ENCODE results near the gene FRS2. TPM values are rescaled to one million over a fixed set of nuclear protein-coding genes. Genes with fewer than 3 reads are reported as not detected.
A peak's percentile ranks its signal among the peaks of the same experiment; 100 is the strongest.

The FRS2 gene
- total and polyA plus RNA-seq, 10 of the 15 experiments (the other 5 are each of a cell fraction or from before 2014, with no cell fraction given), result 1.1 to 13.1 (median 5.9) TPM

GRCh38 chr12:69556383-69556782, 86.2 kb downstream of the FRS2 start:
- ChIA-PET POLR2A (interaction anchor here (0.6 kb wide), 1 partner anchor 29 kb away, joined by 3 read pairs; no protein-coding TSS in a partner anchor), CTCF (interaction anchor here (1.0 to 3.3 kb wide), 2 partner anchors 15 to 197 kb away, joined by 3 to 15 read pairs; no protein-coding TSS in a partner anchor), SMC1A (ENCODE audit: uncharacterized antibody, unreplicated experiment) (interaction anchor here (1.3 to 3.2 kb wide), 2 partner anchors 14 kb away, joined by 3 to 13 read pairs; no protein-coding TSS in a partner anchor), RAD21 (ENCODE audit: unreplicated experiment) (no interaction called here)
- Histone ChIP-seq H3K9me3 (replicated peaks; ENCODE audit: control insufficient read depth, insufficient read depth, low read length) (no peaks in the 10 kb centered on the region), H3K4me1 (ENCODE audit: control insufficient read depth, insufficient read depth, low read length) (no peaks in the 10 kb centered on the region), H3K4me3 (no peak overlapping the region), H3K4me2 (ENCODE audit: control insufficient read depth, insufficient read depth) (no peak overlapping the region), H4K20me1 (ENCODE audit: control insufficient read depth, insufficient read depth) (no peaks in the 10 kb centered on the region), H3K27ac (ENCODE audit: control insufficient read depth, insufficient read depth) (no peak overlapping the region), H2AFZ (ENCODE audit: control insufficient read depth, low read depth, low read length) (no peak overlapping the region), H3K79me2 (ENCODE audit: control insufficient read depth, insufficient read depth, low read length) (no peaks in the 10 kb centered on the region), H3K36me3 (ENCODE audit: control insufficient read depth in 2 of 2, insufficient read depth in 2 of 2, low read length in 1 of 2) (no peaks in the 10 kb centered on the region), H3K9ac (ENCODE audit: control insufficient read depth, insufficient read depth, low read length) (no peak overlapping the region), H3K27me3 (replicated peaks in 1 of 2; ENCODE audit: control insufficient read depth in 2 of 2, insufficient read depth in 2 of 2, low read length in 1 of 2) (no peaks in the 10 kb centered on the region)
- FAIRE-seq (peak; percentile 47), ATAC-seq (no peak), DNase-seq (ENCODE audit: low read depth, low spot score) (no peak)
- TF ChIP-seq BRCA1 (IDR thresholded peaks at IDR 0.05; ENCODE audit: low read depth, low read length) (no peak), EGR1 (IDR thresholded peaks at IDR 0.05; ENCODE audit: borderline replicate concordance in 1 of 2, low read depth in 2 of 2, low read length in 2 of 2) (no peak), ZNF622 (IDR thresholded peaks at IDR 0.05) (no peak), SIN3A (IDR thresholded peaks at IDR 0.05; ENCODE audit: low read depth, low read length) (no peak), ZNF217 (IDR thresholded peaks at IDR 0.05) (no peak), EZH2 (IDR thresholded peaks at IDR 0.05; ENCODE audit: borderline replicate concordance, control insufficient read depth, low read depth, low read length) (no peak), NR2C2 (IDR thresholded peaks at IDR 0.05; ENCODE audit: borderline replicate concordance, control insufficient read depth, insufficient read length, low read depth) (no peak), NFIC (IDR thresholded peaks at IDR 0.05; ENCODE audit: low read depth, low read length) (no peak), FOXK2 (IDR thresholded peaks at IDR 0.05) (no peak), ASH2L (IDR thresholded peaks at IDR 0.05; ENCODE audit: borderline replicate concordance, low read depth) (no peak), SREBF2 (IDR thresholded peaks at IDR 0.05; ENCODE audit: low read length) (no peak)
- TF ChIP-seq, protein P1, sequence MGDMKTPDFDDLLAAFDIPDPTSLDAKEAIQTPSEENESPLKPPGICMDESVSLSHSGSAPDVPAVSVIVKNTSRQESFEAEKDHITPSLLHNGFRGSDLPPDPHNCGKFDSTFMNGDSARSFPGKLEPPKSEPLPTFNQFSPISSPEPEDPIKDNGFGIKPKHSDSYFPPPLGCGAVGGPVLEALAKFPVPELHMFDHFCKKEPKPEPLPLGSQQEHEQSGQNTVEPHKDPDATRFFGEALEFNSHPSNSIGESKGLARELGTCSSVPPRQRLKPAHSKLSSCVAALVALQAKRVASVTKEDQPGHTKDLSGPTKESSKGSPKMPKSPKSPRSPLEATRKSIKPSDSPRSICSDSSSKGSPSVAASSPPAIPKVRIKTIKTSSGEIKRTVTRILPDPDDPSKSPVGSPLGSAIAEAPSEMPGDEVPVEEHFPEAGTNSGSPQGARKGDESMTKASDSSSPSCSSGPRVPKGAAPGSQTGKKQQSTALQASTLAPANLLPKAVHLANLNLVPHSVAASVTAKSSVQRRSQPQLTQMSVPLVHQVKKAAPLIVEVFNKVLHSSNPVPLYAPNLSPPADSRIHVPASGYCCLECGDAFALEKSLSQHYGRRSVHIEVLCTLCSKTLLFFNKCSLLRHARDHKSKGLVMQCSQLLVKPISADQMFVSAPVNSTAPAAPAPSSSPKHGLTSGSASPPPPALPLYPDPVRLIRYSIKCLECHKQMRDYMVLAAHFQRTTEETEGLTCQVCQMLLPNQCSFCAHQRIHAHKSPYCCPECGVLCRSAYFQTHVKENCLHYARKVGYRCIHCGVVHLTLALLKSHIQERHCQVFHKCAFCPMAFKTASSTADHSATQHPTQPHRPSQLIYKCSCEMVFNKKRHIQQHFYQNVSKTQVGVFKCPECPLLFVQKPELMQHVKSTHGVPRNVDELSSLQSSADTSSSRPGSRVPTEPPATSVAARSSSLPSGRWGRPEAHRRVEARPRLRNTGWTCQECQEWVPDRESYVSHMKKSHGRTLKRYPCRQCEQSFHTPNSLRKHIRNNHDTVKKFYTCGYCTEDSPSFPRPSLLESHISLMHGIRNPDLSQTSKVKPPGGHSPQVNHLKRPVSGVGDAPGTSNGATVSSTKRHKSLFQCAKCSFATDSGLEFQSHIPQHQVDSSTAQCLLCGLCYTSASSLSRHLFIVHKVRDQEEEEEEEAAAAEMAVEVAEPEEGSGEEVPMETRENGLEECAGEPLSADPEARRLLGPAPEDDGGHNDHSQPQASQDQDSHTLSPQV (IDR thresholded peaks at IDR 0.05), result no peak
- TF ChIP-seq, protein P2, sequence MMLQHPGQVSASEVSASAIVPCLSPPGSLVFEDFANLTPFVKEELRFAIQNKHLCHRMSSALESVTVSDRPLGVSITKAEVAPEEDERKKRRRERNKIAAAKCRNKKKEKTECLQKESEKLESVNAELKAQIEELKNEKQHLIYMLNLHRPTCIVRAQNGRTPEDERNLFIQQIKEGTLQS (IDR thresholded peaks at IDR 0.05; ENCODE audit: borderline replicate concordance, extremely low read depth, low read depth, low read length), result no peak
- TF ChIP-seq, protein P3, sequence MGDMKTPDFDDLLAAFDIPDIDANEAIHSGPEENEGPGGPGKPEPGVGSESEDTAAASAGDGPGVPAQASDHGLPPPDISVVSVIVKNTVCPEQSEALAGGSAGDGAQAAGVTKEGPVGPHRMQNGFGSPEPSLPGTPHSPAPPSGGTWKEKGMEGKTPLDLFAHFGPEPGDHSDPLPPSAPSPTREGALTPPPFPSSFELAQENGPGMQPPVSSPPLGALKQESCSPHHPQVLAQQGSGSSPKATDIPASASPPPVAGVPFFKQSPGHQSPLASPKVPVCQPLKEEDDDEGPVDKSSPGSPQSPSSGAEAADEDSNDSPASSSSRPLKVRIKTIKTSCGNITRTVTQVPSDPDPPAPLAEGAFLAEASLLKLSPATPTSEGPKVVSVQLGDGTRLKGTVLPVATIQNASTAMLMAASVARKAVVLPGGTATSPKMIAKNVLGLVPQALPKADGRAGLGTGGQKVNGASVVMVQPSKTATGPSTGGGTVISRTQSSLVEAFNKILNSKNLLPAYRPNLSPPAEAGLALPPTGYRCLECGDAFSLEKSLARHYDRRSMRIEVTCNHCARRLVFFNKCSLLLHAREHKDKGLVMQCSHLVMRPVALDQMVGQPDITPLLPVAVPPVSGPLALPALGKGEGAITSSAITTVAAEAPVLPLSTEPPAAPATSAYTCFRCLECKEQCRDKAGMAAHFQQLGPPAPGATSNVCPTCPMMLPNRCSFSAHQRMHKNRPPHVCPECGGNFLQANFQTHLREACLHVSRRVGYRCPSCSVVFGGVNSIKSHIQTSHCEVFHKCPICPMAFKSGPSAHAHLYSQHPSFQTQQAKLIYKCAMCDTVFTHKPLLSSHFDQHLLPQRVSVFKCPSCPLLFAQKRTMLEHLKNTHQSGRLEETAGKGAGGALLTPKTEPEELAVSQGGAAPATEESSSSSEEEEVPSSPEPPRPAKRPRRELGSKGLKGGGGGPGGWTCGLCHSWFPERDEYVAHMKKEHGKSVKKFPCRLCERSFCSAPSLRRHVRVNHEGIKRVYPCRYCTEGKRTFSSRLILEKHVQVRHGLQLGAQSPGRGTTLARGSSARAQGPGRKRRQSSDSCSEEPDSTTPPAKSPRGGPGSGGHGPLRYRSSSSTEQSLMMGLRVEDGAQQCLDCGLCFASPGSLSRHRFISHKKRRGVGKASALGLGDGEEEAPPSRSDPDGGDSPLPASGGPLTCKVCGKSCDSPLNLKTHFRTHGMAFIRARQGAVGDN (IDR thresholded peaks at IDR 0.05), result no peak
- intact Hi-C loops (cut with micrococcal nuclease; ENCODE audit: unreplicated experiment), result no loop called here
- BruUV-seq (replicated peaks), result no TSS peak
- in situ Hi-C loops (cut with MboI), result no loop called here
- WGBS (ENCODE audit: insufficient coverage, insufficient replicate concordance, low lambda C conversion rate, missing lambda C conversion rate), result 90% methylated on average over 8 of the region's 9 CpGs

All from GM12878 (cell line).